SH-SY5Y (cell line): ENCODE results near the gene NEO1.

Experiments
- GATA2 ChIP-seq: IDR thresholded peaks from 2 replicates; pipeline ENCODE4 v1.6.1; 2011; ENCODE audit warnings: mild to moderate bottlenecking, low read depth, low read length
- GATA3 ChIP-seq: IDR thresholded peaks from 2 replicates; pipeline ENCODE4 v1.6.1; 2011; ENCODE audit warnings: low read depth, mild to moderate bottlenecking, low read length, moderate library complexity

- TF ChIP-seq GATA2: no peak
- TF ChIP-seq GATA3: no peak
These were observed 113.2 kb downstream of the NEO1 start for GRCh38 chr15:73165435-73165834.
